Ishikawa (cell line): ENCODE data around the gene CRYBB2.

Experiments
- CEBPB ChIP-seq: IDR thresholded peaks from 2 replicates; pipeline ENCODE4 v1.6.1; 2012
- CREB1 ChIP-seq: IDR thresholded peaks from 2 replicates; pipeline ENCODE4 v1.6.1; 2012; ENCODE audit warnings: low read depth
- EGR1 ChIP-seq: IDR thresholded peaks from 2 replicates; pipeline ENCODE4 v1.6.1; 2012
- EP300 ChIP-seq: IDR thresholded peaks from 2 replicates; pipeline ENCODE4 v1.6.1; 2012; ENCODE audit warnings: borderline replicate concordance
- FOXM1 ChIP-seq: IDR thresholded peaks from 2 replicates; pipeline ENCODE4 v1.6.1; 2012; ENCODE audit warnings: low read depth, borderline replicate concordance
- NFIC ChIP-seq: IDR thresholded peaks from 2 replicates; pipeline ENCODE4 v1.6.1; 2012
- RAD21 ChIP-seq: IDR thresholded peaks from 2 replicates; pipeline ENCODE4 v1.6.1; 2012; ENCODE audit warnings: low read depth
- TAF1 ChIP-seq: IDR thresholded peaks from 2 replicates; pipeline ENCODE4 v1.6.1; 2012; ENCODE audit warnings: low read depth, mild to moderate bottlenecking
- TCF12 ChIP-seq: IDR thresholded peaks from 2 replicates; pipeline ENCODE4 v1.6.1; 2012; ENCODE audit warnings: low read depth
- TEAD4 ChIP-seq: IDR thresholded peaks from 2 replicates; pipeline ENCODE4 v1.6.1; 2012
- YY1 ChIP-seq: IDR thresholded peaks from 2 replicates; pipeline ENCODE4 v1.6.1; 2012; ENCODE audit warnings: low read depth
- ZBTB7A ChIP-seq: IDR thresholded peaks from 2 replicates; pipeline ENCODE4 v1.6.1; 2012; ENCODE audit warnings: low read depth
- TF ChIP-seq, protein P1 (sequence below): IDR thresholded peaks from 2 replicates; pipeline ENCODE4 v1.6.1; 2012
- TF ChIP-seq, protein P2 (sequence below): IDR thresholded peaks from 2 replicates; pipeline ENCODE4 v1.6.1; 2012
- TF ChIP-seq, protein P3 (sequence below): IDR thresholded peaks from 2 replicates; pipeline ENCODE4 v1.6.1; 2012; ENCODE audit warnings: low read depth, mild to moderate bottlenecking

CRYBB2 gene

DNA sequence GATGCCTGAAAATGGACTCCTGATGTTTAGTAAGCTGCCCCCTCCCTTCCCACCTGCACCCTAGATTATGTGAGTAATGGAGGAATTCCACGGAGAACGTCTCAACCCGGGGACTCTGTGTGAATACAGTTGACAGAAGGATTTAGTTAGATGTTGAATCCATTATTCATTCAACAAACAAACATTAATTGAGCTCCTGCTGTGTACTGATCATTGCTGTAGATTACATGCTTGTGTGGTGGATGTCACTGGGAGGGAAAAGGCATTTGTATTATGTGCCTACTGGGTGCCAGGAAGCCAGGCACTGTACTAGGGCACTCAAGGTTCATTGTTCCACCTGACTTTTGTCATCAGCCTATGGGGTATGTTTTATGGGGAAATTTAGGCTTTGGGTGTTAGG lies 42.6 kb upstream of the CRYBB2 start:
- TF ChIP-seq, protein P1, sequence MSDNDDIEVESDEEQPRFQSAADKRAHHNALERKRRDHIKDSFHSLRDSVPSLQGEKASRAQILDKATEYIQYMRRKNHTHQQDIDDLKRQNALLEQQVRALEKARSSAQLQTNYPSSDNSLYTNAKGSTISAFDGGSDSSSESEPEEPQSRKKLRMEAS, result no peak
- TF ChIP-seq EGR1, result no peak
- TF ChIP-seq, protein P2, sequence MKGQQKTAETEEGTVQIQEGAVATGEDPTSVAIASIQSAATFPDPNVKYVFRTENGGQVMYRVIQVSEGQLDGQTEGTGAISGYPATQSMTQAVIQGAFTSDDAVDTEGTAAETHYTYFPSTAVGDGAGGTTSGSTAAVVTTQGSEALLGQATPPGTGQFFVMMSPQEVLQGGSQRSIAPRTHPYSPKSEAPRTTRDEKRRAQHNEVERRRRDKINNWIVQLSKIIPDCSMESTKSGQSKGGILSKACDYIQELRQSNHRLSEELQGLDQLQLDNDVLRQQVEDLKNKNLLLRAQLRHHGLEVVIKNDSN, result no peak
- no peak for TF ChIP-seq TEAD4
- TF ChIP-seq EP300, result no peak
- no peak for TF ChIP-seq YY1
- no peak for TF ChIP-seq FOXM1

DNA sequence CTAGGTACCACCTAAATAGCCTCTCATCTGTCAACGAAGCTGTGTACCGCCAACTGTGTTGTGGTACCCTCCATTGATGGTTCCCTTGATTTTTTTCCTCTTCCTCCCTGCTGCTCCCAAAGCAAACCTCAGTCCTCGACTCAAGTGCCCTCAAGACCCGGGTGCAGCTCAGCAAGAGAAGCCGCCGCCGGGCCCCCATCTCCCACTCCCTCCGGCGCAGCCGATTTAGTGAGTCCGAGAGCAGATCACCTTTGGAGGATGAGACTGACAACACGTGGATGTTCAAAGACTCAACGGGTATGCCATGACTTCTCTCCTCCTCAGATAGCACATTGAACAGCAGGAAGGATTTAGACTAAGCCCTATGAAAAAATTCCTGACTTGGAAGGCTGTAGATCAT lies 42.2 kb upstream of the CRYBB2 start:
- TF ChIP-seq EP300, result no peak

DNA sequence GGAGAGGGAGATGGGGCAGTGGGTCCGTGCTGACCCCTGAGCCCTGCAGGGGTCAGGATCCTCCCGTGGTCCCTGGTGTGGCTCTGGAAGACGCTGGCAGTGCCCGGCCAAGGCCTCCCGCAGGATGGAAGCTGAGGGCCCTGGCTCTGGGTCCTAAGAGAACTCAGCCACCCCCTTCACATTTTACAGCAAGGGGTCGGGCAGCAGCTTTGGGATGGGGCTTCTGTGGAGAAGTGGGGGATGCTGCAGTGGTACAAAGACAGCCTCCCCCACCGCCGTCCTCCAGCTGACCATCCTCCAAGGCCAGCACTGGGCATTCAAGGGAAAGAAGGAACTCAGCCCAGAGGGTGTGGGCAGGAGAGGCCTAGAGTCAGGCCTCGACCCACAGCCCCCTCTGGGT lies 41.5 kb upstream of the CRYBB2 start:
- TF ChIP-seq EGR1 (no peak), CREB1 (no peak), YY1 (no peak), FOXM1 (no peak), EP300 (no peak), TAF1 (no peak), ZBTB7A (no peak), CEBPB (no peak), NFIC (no peak), RAD21 (no peak)
- TF ChIP-seq, protein P3, sequence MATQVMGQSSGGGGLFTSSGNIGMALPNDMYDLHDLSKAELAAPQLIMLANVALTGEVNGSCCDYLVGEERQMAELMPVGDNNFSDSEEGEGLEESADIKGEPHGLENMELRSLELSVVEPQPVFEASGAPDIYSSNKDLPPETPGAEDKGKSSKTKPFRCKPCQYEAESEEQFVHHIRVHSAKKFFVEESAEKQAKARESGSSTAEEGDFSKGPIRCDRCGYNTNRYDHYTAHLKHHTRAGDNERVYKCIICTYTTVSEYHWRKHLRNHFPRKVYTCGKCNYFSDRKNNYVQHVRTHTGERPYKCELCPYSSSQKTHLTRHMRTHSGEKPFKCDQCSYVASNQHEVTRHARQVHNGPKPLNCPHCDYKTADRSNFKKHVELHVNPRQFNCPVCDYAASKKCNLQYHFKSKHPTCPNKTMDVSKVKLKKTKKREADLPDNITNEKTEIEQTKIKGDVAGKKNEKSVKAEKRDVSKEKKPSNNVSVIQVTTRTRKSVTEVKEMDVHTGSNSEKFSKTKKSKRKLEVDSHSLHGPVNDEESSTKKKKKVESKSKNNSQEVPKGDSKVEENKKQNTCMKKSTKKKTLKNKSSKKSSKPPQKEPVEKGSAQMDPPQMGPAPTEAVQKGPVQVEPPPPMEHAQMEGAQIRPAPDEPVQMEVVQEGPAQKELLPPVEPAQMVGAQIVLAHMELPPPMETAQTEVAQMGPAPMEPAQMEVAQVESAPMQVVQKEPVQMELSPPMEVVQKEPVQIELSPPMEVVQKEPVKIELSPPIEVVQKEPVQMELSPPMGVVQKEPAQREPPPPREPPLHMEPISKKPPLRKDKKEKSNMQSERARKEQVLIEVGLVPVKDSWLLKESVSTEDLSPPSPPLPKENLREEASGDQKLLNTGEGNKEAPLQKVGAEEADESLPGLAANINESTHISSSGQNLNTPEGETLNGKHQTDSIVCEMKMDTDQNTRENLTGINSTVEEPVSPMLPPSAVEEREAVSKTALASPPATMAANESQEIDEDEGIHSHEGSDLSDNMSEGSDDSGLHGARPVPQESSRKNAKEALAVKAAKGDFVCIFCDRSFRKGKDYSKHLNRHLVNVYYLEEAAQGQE, result no peak
- TF ChIP-seq, protein P1, result no peak
- TF ChIP-seq, protein P2, result no peak

DNA sequence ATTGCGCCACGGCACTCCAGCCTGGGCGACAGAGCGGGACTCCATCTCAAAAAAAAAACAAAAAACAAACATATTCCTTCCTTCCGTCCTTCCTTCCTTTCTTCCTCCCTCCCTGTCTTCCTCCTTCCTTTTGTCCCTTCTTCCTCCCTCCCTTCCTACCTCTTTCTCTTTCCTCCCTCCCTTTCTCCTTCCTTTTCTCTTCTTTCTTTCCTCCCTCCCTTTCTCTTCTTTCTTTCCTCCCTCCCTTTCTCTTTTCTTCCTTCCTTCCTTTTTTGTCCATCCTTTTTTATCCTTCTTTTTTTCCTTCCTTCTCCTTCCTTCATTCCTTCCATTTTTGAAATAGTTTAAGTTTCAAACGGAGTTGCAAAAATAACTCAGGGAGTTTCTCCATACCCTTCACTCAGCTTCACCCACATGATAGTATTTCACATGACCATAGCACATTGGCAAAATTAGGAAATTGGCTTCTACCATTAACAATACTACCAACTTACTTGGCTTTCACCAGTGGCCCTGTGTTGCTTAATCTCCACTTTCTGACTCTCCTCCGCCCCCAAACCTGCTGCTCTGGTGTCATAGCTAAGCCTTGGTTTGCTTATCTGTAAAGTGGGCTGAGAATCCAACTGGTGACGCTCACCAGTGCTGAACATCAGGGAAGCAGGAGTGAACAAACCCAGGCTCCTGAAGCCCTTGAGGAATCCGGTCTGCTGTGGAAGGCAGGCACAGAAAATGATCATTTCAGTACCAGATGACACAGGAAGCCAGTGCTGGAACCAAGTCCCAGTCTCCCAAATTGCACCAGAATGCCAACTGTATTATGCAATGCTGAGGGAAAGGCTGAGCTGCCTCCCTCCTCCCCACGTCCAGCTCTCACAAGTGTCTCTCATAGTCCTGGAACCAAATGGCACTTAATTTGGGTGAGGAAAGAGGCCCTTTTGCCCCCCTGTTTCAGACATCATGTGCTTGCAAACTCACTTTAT lies 37.0 kb upstream of the CRYBB2 start:
- no peak for TF ChIP-seq ZBTB7A
- no peak for TF ChIP-seq FOXM1
- TF ChIP-seq EGR1, result no peak
- TF ChIP-seq, protein P2, result no peak
- TF ChIP-seq, protein P1, result no peak
- TF ChIP-seq TEAD4, result no peak
- TF ChIP-seq NFIC, result no peak
- no peak for TF ChIP-seq TCF12
- TF ChIP-seq EP300, result no peak
- TF ChIP-seq CREB1, result no peak
- no peak for TF ChIP-seq RAD21
- TF ChIP-seq, protein P3, result no peak
- TF ChIP-seq CEBPB, result no peak
- no peak for TF ChIP-seq TAF1
- TF ChIP-seq YY1, result no peak

DNA sequence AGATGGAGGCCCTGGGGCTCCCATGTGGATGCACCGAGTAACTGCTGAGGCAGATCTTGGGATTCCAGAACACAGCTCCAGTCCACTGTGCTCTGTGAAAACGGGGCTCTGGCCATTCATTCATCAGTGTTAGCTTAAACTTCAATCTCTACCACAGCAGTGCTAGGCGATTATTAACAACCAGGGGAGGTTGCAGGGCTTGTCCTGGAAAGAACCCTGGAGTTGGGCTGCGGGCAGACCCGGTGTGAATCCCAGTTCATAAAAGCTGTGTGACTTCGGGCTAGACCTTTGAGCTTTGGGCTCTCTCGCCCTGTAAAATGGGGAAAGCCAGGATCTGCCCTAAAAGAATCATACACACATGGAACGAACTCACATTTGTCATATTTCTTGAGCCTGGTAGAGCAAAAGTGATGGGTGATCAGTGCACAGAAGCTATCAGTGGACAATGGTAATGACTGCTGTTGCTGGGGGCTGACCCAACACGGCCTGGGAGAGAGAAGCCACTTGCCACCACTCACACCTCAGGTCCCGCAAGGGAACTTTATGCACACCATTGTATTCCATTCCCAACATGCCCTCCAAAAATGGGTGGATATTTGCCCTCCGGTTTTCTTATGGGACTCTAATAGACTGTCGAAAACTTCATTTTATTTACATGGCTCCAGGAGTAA lies 35.4 kb upstream of the CRYBB2 start:
- TF ChIP-seq ZBTB7A (no peak), RAD21 (no peak), YY1 (no peak)
